IgD-negative memory B cell (primary cell): ENCODE data around the gene FBXO28. TPM values are rescaled to one million over a fixed set of nuclear protein-coding genes. Genes with fewer than 3 reads are reported as not detected.

Source experiments
- H3K27ac Mint-ChIP-seq, 3 donors: one replicate each; pipeline ENCODE4 v1.8.0; 2020 to 2022; ENCODE audit warnings: mild to moderate bottlenecking in 3 of 3, mixed read lengths in 3 of 3, moderate library complexity in 1 of 3
- H3K27me3 Mint-ChIP-seq: one replicate; pipeline ENCODE4 v1.8.0; 2021; ENCODE audit warnings: mixed read lengths
- H3K36me3 Mint-ChIP-seq: one replicate; pipeline ENCODE4 v1.8.0; 2020; ENCODE audit warnings: mild to moderate bottlenecking, mixed read lengths
- H3K4me1 Mint-ChIP-seq, 3 donors: one replicate each; pipeline ENCODE4 v1.8.0; 2020 to 2022; ENCODE audit warnings: mixed read lengths in 3 of 3, mild to moderate bottlenecking in 1 of 3
- H3K4me3 Mint-ChIP-seq, 4 donors: one replicate each; pipeline ENCODE4 v1.8.0; 2020 to 2022; ENCODE audit warnings: mild to moderate bottlenecking in 4 of 4, mixed read lengths in 4 of 4, moderate library complexity in 3 of 4
- H3K9me3 Mint-ChIP-seq, 3 donors: one replicate each; pipeline ENCODE4 v1.8.0; 2020 to 2021; ENCODE audit warnings: mixed read lengths in 3 of 3, mild to moderate bottlenecking in 1 of 3
- polyA plus RNA-seq: library from polyadenylated mRNA; unstranded; fragments of 300-500 nt; fragmentation: Illumina TruSeq; gene quantifications from one replicate; pipeline ENCODE4 v1.2.3, GENCODE V29; 2021

The FBXO28 gene
- polyA plus RNA-seq, 1 donor from 2014 or later, result 20.4 TPM

GRCh38 chr1:224180783-224181452 lies 67.0 kb downstream of the FBXO28 start:
- Mint-ChIP-seq H3K36me3 (peaks cover 2% of the 10 kb centered on the region), H3K27ac (peak overlapping the region in 1 of 3 donors; percentile 97), H3K27me3 (no peaks in the 10 kb centered on the region), H3K4me1 (peaks cover 16 to 24% (median 18%) of the 10 kb centered on the region in 3 donors), H3K9me3 (peaks cover 0 to 1% (median 0%) of the 10 kb centered on the region in 3 donors), H3K4me3 (peak overlapping the region in 2 of 4 donors; percentile 41 to 59)

DNA sequence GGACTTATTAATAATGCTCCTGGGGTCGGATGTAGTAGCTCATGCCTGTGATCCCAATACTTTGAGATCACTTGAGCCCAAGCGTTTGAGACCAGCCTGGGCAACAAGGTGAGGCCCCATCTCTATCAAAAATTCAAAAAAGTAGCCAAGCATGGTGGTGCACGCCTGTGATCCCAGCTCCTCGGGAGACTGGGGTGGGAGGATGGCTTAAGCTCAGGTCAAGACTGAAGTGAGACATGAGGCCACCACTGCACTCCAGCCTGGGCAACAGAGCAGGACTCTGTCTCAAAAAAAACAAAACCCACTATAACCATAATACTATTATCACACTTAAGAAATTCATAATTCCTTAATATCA lies 67.5 kb downstream of the FBXO28 start:
- Mint-ChIP-seq H3K4me1 (peaks cover 21 to 27% (median 22%) of the 10 kb centered on the region in 3 donors), H3K9me3 (peaks cover 0 to 1% (median 0%) of the 10 kb centered on the region in 3 donors), H3K27me3 (no peaks in the 10 kb centered on the region), H3K27ac (peak overlapping the region; percentile 95 to 100 (median 97)), H3K36me3 (peaks cover 2% of the 10 kb centered on the region), H3K4me3 (peak overlapping the region in 3 of 4 donors; percentile 88 to 92 (median 91))

DNA sequence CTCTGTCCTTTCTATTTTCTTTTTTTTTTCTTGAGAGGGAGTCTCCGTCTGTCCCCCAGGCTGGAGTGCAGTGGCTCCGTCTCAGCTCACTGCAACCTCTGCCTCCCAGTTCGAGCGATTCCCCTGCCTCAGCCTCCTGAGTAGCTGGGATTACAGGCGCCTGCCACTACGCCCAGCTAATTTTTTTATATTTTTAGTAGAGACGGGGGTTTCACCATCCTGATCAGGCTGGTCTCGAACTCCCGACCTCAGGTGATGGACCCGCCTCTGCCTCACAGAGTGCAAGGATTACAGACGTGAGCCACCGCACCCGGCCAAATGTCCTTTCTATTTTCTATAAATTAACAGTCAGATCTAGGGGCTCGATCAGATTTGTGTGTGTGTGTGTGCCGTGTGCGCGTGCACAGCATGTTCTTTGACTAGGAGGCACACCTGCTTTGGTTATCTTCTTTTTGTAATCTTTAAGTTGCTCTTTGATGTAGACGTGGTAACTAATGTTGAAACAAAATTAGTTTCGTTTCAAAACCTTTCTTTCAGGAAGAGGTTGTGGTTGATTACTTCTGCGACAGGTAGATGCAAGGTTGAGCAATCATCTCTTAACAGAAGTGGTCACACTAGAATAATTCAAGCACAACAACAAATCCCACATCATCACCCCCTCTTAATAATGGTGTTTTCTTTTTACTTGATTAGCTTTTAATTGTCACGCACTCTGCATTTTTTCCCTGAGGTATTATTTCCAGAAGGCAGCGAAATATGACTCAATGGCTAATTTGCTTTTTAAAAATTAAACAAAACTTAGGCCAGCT lies 68.3 kb downstream of the FBXO28 start:
- H3K9me3 Mint-ChIP-seq, result peaks cover 0 to 1% (median 0%) of the 10 kb centered on the region in 3 donors
- no peaks in the 10 kb centered on the region for H3K27me3 Mint-ChIP-seq
- H3K4me1 Mint-ChIP-seq, result peaks cover 21 to 32% (median 26%) of the 10 kb centered on the region in 3 donors
- H3K36me3 Mint-ChIP-seq, result peaks cover 2% of the 10 kb centered on the region
- H3K27ac Mint-ChIP-seq, result peak overlapping the region; percentile 95 to 100 (median 97)
- H3K4me3 Mint-ChIP-seq, result peak overlapping the region; percentile 88 to 92 (median 91)

GRCh38 chr1:224182866-224183590 lies 69.1 kb downstream of the FBXO28 start, which contains the start of gene DEGS1:
DEGS1 (plus strand) TSS chr1:224183240; CDS start chr1:224183337, 97 bp downstream.
- Mint-ChIP-seq H3K36me3 (peaks cover 2% of the 10 kb centered on the region), H3K9me3 (peaks cover 0 to 1% (median 0%) of the 10 kb centered on the region in 3 donors), H3K4me1 (peaks cover 21 to 34% (median 26%) of the 10 kb centered on the region in 3 donors), H3K27ac (peak within 1 kb of the TSS; percentile 95 to 100 (median 97)), H3K4me3 (peak within 1 kb of the TSS; percentile 91 to 97 (median 94)), H3K27me3 (no peaks in the 10 kb centered on the region)

- H3K4me1 Mint-ChIP-seq, result peaks cover 26 to 40% (median 31%) of the 10 kb centered on the region in 3 donors
- peaks cover 0 to 1% (median 0%) of the 10 kb centered on the region in 3 donors for H3K9me3 Mint-ChIP-seq
- H3K27me3 Mint-ChIP-seq, result no peaks in the 10 kb centered on the region
- H3K36me3 Mint-ChIP-seq, result peaks cover 6% of the 10 kb centered on the region
- peak overlapping the region; percentile 93 to 95 (median 95) for H3K27ac Mint-ChIP-seq
- peak overlapping the region; percentile 89 to 97 (median 93) for H3K4me3 Mint-ChIP-seq
Measured at GRCh38 chr1:224183591-224184312, 69.8 kb downstream of the FBXO28 start.

- Mint-ChIP-seq H3K27ac (peak overlapping the region; percentile 73 to 95 (median 95)), H3K27me3 (no peaks in the 10 kb centered on the region), H3K4me3 (peak overlapping the region; percentile 89 to 97 (median 93)), H3K36me3 (peaks cover 6% of the 10 kb centered on the region), H3K4me1 (peaks cover 32 to 43% (median 34%) of the 10 kb centered on the region in 3 donors), H3K9me3 (peaks cover 0 to 1% (median 0%) of the 10 kb centered on the region in 3 donors)
Measured at GRCh38 chr1:224185208-224185607, 71.3 kb downstream of the FBXO28 start.

DNA sequence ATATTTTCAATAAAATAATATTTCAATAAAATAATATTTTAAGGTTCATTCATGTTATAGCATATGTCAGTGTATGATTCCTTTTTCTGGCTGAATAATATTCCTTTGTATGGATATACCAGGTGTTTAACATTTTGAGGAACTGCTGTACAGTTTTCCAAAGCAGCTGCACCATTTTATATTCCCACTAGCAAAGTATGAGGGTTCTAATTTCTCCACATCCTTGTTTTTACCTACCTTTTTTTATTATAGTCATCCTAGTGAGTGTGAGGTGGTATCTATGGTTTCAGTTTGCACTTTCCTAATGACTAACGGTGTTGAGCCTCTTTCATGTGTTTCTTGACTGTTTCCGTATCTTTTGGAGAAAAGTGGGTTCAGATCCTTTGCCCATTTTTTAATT lies 74.4 kb downstream of the FBXO28 start:
- H3K4me3 Mint-ChIP-seq, result peak overlapping the region in 2 of 4 donors; percentile 15 to 78
- H3K27me3 Mint-ChIP-seq, result no peaks in the 10 kb centered on the region
- H3K4me1 Mint-ChIP-seq, result peaks cover 29 to 44% (median 33%) of the 10 kb centered on the region in 3 donors
- H3K27ac Mint-ChIP-seq, result peak overlapping the region in 2 of 3 donors; percentile 41 to 89
- no peaks in the 10 kb centered on the region for H3K9me3 Mint-ChIP-seq
- peaks cover 7% of the 10 kb centered on the region for H3K36me3 Mint-ChIP-seq

DNA sequence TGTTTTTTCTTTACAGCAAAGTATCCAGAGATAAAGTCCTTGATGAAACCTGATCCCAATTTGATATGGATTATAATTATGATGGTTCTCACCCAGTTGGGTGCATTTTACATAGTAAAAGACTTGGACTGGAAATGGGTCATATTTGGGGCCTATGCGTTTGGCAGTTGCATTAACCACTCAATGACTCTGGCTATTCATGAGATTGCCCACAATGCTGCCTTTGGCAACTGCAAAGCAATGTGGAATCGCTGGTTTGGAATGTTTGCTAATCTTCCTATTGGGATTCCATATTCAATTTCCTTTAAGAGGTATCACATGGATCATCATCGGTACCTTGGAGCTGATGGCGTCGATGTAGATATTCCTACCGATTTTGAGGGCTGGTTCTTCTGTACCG lies 75.7 kb downstream of the FBXO28 start:
- Mint-ChIP-seq H3K27me3 (no peaks in the 10 kb centered on the region), H3K36me3 (peaks cover 7% of the 10 kb centered on the region), H3K27ac (no peak overlapping the region), H3K4me1 (peaks cover 24 to 42% (median 32%) of the 10 kb centered on the region in 3 donors), H3K9me3 (no peaks in the 10 kb centered on the region), H3K4me3 (peak overlapping the region in 1 of 4 donors; percentile 25)

DNA sequence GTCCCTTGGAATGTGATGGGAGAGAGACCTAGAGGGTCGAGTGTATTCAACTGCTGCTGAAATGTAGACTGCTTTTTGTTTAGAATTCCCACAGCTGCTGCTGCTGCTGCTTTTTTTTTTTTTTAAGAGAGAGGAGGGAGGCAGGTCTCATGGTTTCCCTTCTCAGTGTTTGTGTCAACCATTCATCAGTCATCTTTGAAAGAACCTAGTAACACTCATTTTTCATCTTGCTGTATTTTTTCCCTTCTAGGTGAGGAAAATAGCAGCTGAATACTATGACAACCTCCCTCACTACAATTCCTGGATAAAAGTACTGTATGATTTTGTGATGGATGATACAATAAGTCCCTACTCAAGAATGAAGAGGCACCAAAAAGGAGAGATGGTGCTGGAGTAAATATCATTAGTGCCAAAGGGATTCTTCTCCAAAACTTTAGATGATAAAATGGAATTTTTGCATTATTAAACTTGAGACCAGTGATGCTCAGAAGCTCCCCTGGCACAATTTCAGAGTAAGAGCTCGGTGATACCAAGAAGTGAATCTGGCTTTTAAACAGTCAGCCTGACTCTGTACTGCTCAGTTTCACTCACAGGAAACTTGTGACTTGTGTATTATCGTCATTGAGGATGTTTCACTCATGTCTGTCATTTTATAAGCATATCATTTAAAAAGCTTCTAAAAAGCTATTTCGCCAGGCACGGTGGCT lies 78.3 kb downstream of the FBXO28 start:
- H3K27ac Mint-ChIP-seq, result peak overlapping the region in 1 of 3 donors; percentile 83
- peaks cover 10 to 37% (median 26%) of the 10 kb centered on the region in 3 donors for H3K4me1 Mint-ChIP-seq

GRCh38 chr1:224193319-224193966 lies 79.5 kb downstream of the FBXO28 start:
- peaks cover 7% of the 10 kb centered on the region for H3K36me3 Mint-ChIP-seq

More for the DNA sequence above, 78.3 kb downstream of the FBXO28 start:
- Mint-ChIP-seq H3K27me3 (no peaks in the 10 kb centered on the region), H3K9me3 (no peaks in the 10 kb centered on the region), H3K36me3 (peaks cover 9% of the 10 kb centered on the region), H3K4me3 (peak overlapping the region in 1 of 4 donors; percentile 67)

DNA sequence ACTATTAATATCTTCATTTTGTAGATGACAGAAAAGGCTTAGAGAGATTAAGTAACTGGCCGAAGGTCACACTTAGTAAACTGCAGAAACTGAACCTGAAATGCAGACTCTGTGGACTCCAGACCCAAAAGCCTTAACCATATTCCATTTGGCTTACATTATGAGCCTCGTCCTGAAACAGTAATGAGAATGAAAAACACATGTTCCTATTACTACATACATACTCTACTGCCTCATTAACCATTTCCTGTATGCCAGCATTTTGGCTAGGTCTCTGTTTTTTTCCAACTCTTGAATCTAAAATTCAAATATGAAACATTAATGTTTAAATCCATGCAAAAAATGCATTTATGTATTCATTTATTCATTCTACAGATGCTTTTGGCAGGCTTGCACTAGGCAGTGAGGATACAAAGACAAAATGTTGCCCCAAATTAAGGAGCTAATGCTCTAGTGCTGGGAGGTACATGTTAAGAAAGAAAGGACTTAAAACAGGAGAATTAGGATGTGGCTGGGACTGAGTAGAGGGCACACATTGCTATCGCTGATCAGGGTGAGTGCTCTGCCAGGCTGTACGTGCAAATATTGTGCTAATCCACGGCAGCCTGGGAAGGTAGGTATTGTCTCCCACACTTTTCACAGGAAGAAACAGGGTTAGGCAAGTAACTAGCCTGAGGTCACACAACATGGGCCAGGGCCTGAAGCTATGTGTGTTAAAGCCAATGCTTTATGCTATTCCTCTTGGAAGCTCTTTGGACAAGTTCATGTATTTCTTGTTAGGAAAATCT lies 83.1 kb downstream of the FBXO28 start:
- Mint-ChIP-seq H3K4me1 (peaks cover 4 to 26% (median 13%) of the 10 kb centered on the region in 3 donors), H3K27me3 (no peaks in the 10 kb centered on the region), H3K4me3 (no peak overlapping the region), H3K9me3 (no peaks in the 10 kb centered on the region), H3K36me3 (peaks cover 4% of the 10 kb centered on the region), H3K27ac (no peak overlapping the region)

More at GRCh38 chr1:224193319-224193966, 79.5 kb downstream of the FBXO28 start:
- Mint-ChIP-seq H3K27me3 (no peaks in the 10 kb centered on the region), H3K4me3 (no peak overlapping the region), H3K9me3 (no peaks in the 10 kb centered on the region), H3K4me1 (peaks cover 7 to 35% (median 21%) of the 10 kb centered on the region in 3 donors), H3K27ac (peak overlapping the region in 2 of 3 donors; percentile 70 to 73)

DNA sequence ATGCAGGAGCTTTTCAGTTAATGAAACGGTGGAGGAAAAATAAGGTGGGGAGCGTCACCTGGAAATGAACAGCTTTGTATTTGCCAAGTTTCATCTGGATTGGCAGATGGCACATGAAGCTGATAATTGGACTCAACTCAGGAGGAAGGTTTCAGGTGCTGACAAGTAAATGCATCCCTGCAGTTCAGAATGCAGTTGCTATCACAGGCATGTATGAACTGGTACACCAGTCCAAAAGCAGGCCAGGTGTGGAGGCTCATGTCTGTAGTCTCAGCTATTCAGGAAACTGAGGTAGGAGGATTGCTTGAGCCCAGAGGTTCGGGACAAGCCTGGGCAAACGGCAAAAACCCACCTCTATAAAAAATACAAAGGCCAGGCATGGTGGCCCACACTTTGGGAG lies 84.7 kb downstream of the FBXO28 start:
- Mint-ChIP-seq H3K27ac (no peak overlapping the region), H3K4me3 (no peak overlapping the region), H3K36me3 (peaks cover 2% of the 10 kb centered on the region), H3K27me3 (no peaks in the 10 kb centered on the region), H3K4me1 (peaks cover 10 to 29% (median 11%) of the 10 kb centered on the region in 3 donors), H3K9me3 (no peaks in the 10 kb centered on the region)
